GM12891 (cell line): ENCODE data around the gene GTF2A1.

Experiments
- POLR2AphosphoS5 ChIP-seq: IDR thresholded peaks from 2 replicates; pipeline ENCODE4 v1.6.1; 2011; ENCODE audit warnings: low read depth, low read length, control low read depth
- SPI1 ChIP-seq: IDR thresholded peaks from 2 replicates; pipeline ENCODE4 v1.6.1; 2011; ENCODE audit warnings: low read depth, low read length, control low read depth

GRCh38 chr14:81187832-81188522 is 32.8 kb downstream of the GTF2A1 start:
- no peak for TF ChIP-seq SPI1
- no peak for TF ChIP-seq POLR2AphosphoS5
